HFF-Myc (cell line): Measurements from ENCODE around the gene C9orf85.
"Not testable (repeated sequence)": the region's sequence is repeated elsewhere in the genome, so short reads cannot be mapped to it uniquely, and the experiment has no call there.

Experiments
- DNase-seq: peaks from one replicate; pipeline ENCODE4 v3.0.0-alpha.2; 2011; ENCODE audit warnings: low read depth; ENCODE audit errors: extremely low read depth
- H3K4me3 ChIP-seq: replicated peaks from 2 replicates; pipeline ENCODE4 v1.5.1; 2011; ENCODE audit warnings: low read depth, mild to moderate bottlenecking, control low read depth, low read length
- TF ChIP-seq, protein P1 (sequence below): IDR thresholded peaks from 2 replicates; pipeline ENCODE4 v1.5.1; 2012; ENCODE audit warnings: mild to moderate bottlenecking, low read depth, low read length, control low read depth; ENCODE audit errors: missing control alignments

Gene C9orf85

DNA sequence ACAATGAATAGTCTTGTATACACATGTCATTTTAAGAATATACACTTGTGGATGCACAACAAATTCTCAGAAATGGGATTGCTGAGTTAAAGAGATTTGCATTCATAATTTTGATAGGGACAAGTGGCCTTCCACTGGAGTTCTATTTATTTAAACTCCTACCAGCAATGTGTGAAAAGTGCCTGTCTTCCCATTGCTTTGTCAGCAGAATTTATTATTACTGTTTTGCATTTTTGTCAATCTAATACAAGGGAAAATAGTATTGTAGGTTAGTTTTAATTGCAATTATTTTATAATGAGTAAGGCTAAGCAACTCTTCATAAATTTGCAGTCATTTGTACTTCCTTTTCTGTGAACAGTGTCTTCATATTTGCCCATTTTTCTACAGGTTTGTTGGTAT lies 94.0 kb downstream of the C9orf85 start:
- TF ChIP-seq, protein P1, sequence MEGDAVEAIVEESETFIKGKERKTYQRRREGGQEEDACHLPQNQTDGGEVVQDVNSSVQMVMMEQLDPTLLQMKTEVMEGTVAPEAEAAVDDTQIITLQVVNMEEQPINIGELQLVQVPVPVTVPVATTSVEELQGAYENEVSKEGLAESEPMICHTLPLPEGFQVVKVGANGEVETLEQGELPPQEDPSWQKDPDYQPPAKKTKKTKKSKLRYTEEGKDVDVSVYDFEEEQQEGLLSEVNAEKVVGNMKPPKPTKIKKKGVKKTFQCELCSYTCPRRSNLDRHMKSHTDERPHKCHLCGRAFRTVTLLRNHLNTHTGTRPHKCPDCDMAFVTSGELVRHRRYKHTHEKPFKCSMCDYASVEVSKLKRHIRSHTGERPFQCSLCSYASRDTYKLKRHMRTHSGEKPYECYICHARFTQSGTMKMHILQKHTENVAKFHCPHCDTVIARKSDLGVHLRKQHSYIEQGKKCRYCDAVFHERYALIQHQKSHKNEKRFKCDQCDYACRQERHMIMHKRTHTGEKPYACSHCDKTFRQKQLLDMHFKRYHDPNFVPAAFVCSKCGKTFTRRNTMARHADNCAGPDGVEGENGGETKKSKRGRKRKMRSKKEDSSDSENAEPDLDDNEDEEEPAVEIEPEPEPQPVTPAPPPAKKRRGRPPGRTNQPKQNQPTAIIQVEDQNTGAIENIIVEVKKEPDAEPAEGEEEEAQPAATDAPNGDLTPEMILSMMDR = no peak
- no peak overlapping the region for H3K4me3 ChIP-seq
- DNase-seq = no peak

- TF ChIP-seq, protein P1 = no peak
- no peak overlapping the region for H3K4me3 ChIP-seq
- DNase-seq = no peak
Measured at GRCh38 chr9:72006501-72006900, 95.1 kb downstream of the C9orf85 start.

- DNase-seq, H3K4me3 ChIP-seq: not testable (repeated sequence)
Measured at GRCh38 chr9:72007726-72008125, 96.3 kb downstream of the C9orf85 start.

- TF ChIP-seq, protein P1 = no peak
- DNase-seq = no peak
- H3K4me3 ChIP-seq = no peak overlapping the region
Measured at GRCh38 chr9:72012646-72013045, 101.2 kb downstream of the C9orf85 start.

DNA sequence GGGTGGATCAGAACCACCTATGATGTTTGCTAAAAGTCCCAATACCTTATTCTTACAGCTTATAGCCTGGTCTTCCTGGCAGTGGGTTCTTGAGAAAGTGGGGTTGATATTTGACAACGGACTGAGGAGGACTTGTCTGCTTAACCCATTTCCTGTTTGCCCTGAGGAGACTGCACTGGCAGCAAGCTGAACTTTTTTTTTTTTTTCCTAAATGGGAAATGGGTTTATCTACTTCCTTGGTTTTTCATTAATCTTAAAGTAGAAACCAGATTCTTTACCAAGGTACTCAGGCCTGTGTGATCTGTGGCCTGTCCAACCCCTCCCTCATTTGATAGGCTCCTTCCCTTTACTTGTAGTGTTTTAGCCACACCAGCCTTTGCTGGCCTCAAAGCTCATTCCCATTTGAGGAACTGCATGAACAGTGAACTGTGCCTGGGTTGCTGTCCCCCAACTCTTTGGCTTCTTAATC lies 101.9 kb downstream of the C9orf85 start:
- TF ChIP-seq, protein P1 = no peak
- no peak overlapping the region for H3K4me3 ChIP-seq
- DNase-seq = no peak

DNA sequence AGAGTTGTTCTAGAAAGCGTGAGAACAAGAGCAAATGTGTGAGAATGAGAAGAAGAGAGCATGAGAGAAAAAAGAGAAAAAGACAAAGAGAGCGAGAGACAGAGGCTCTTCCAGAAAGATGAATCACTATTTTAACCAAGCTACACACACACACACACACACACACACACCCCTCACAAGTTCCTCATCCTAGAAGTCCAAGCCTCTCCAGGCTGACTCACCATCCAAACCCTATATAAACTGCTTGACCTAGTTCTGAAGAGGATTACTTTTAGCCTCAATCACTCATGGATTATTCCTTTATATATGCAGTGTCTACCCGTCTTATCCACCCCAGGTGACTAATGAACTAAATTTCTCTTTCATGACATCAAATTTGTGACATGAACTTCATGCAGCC lies 111.4 kb downstream of the C9orf85 start:
- H3K4me3 ChIP-seq = no peak overlapping the region
- DNase-seq = no peak
- TF ChIP-seq, protein P1 = no peak
